Epithelial cell of proximal tubule (primary cell): Measurements from ENCODE around the gene GCC1. TPM values are rescaled to one million over a fixed set of nuclear protein-coding genes. Genes with fewer than 3 reads are reported as not detected.
A peak's percentile ranks its signal among the peaks of the same experiment; 100 is the strongest.

Source experiments
- DNase-seq: peaks from one replicate; pipeline ENCODE4 v3.0.0-alpha.2; 2011; ENCODE audit warnings: low read depth
- H3K4me3 ChIP-seq: 2 replicates; pipeline ENCODE4 v1.5.1; 2011; ENCODE audit warnings: low read depth, mild to moderate bottlenecking, low read length
- CTCF ChIP-seq: conservative IDR thresholded peaks from 2 replicates; pipeline ENCODE4 v1.5.1; 2012; ENCODE audit warnings: low read depth, mild to moderate bottlenecking, low read length
- total RNA-seq: library from RNA; depleted of rRNA; stranded (reverse); fragments of >200 nt; gene quantifications from 2 replicates; pipeline ENCODE4 v1.2.3, GENCODE V29; 2015

The GCC1 gene
- total RNA-seq, 1 donor from 2014 or later: 13.9 TPM

DNA sequence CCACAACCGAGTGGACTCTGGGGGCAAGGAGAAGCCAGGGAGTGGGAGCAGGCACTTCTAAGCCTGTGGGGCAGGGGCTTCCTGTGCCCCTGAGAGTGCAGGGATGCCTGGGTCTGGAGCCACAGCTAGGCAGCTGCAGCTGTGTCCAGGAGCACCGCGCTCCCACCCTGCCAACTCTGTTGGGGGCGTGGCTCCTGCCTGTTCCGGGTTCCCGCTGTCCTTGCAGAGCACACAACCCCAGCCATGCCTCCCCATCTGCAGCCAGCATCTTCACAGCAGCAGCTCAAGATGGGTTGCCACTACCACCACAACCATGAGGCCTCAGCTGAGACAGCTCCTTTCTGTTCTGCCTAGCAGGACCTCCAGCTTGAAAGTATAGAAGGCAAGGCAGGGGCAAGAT is 23.9 kb upstream of the GCC1 start:
- H3K4me3 ChIP-seq: no peak overlapping the region
- no peak for TF ChIP-seq CTCF
- no peak for DNase-seq

DNA sequence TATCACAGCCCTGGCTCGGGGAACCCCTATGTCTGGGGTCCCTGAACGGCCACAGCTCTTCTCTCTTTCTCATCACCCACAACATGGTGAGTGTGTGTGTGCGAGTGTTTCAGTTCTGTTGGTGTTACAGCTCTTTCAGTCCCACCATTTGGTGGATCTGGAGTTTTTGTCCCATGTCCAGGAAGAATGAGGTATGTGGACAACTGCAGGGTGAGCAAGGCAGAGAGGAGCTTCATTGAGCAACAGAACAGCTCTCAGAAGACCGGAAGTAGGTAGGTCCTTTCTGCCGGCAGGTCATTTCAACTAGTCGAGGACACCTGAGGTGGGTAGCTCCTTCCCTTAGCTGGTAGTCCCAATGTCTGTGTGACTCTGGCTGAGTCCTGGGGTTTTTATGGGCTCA is 23.1 kb upstream of the GCC1 start:
- no peak for TF ChIP-seq CTCF
- no peak overlapping the region for H3K4me3 ChIP-seq
- no peak for DNase-seq

GRCh38 chr7:127600885-127601284 is 15.5 kb upstream of the GCC1 start:
- no peak overlapping the region for H3K4me3 ChIP-seq
- no peak for DNase-seq
- TF ChIP-seq CTCF: no peak

GRCh38 chr7:127598318-127598717 is 12.9 kb upstream of the GCC1 start:
- TF ChIP-seq CTCF: peak; percentile 50
- H3K4me3 ChIP-seq: no peak overlapping the region
- DNase-seq: no peak

- H3K4me3 ChIP-seq: no peak overlapping the region
- TF ChIP-seq CTCF: no peak
- DNase-seq: no peak
These were observed 10.3 kb upstream of the GCC1 start for GRCh38 chr7:127595737-127596136.

GRCh38 chr7:127594490-127594889 is 9.1 kb upstream of the GCC1 start:
- no peak for DNase-seq
- H3K4me3 ChIP-seq: no peak overlapping the region
- no peak for TF ChIP-seq CTCF

- DNase-seq: no peak
- no peak overlapping the region for H3K4me3 ChIP-seq
- TF ChIP-seq CTCF: no peak
These were observed 7.2 kb upstream of the GCC1 start for GRCh38 chr7:127592550-127592949.
